ACC112 (cell line): ENCODE data around the gene ZNF407.

ENCODE experiments used
- H2AFZ ChIP-seq: fragments of 200-600 bp; sonication (generic); one replicate; pipeline ENCODE4 v1.6.0; 2017; ENCODE audit warnings: antibody characterized with exemption, low read length; ENCODE audit not compliant: unreplicated experiment
- H3K27ac ChIP-seq: fragments of 200-600 bp; sonication (generic); 2 replicates; pipeline ENCODE4 v1.5.1; 2014; ENCODE audit warnings: low read depth, mild to moderate bottlenecking, antibody characterized with exemption, low read length, moderate library complexity
- H3K27me3 ChIP-seq: fragments of 200-600 bp; sonication (generic); 2 replicates; pipeline ENCODE4 v1.6.1; 2014; ENCODE audit warnings: mild to moderate bottlenecking, antibody characterized with exemption, low read length, moderate library complexity, mixed read lengths; ENCODE audit not compliant: insufficient read depth
- H3K36me3 ChIP-seq: fragments of 200-600 bp; sonication (generic); 2 replicates; pipeline ENCODE4 v1.6.1; 2016; ENCODE audit warnings: mild to moderate bottlenecking, antibody characterized with exemption, low read length, moderate library complexity, mixed read lengths; ENCODE audit not compliant: insufficient read depth
- H3K4me1 ChIP-seq: fragments of 200-600 bp; sonication (generic); one replicate; pipeline ENCODE4 v1.6.1; 2016; ENCODE audit warnings: low read length, mixed read lengths; ENCODE audit not compliant: insufficient read depth, unreplicated experiment, control insufficient read depth
- H3K4me3 ChIP-seq: fragments of 200-600 bp; sonication (generic); 2 replicates; pipeline ENCODE4 v1.5.1; 2014; ENCODE audit warnings: mild to moderate bottlenecking, low read depth, low read length
- H3K79me2 ChIP-seq: fragments of 200-600 bp; sonication (generic); one replicate; pipeline ENCODE4 v1.6.0; 2016; ENCODE audit warnings: low read length; ENCODE audit not compliant: control insufficient read depth, unreplicated experiment, insufficient read depth

Gene ZNF407

GRCh38 chr18:75060185-75060584 is 462.5 kb downstream of the ZNF407 start:
- Histone ChIP-seq H3K27ac (no peak overlapping the region), H3K79me2 (no peaks in the 10 kb centered on the region), H3K4me3 (no peak overlapping the region), H3K27me3 (no peaks in the 10 kb centered on the region), H3K36me3 (no peaks in the 10 kb centered on the region), H3K4me1 (no peaks in the 10 kb centered on the region), H2AFZ (no peak overlapping the region)

DNA sequence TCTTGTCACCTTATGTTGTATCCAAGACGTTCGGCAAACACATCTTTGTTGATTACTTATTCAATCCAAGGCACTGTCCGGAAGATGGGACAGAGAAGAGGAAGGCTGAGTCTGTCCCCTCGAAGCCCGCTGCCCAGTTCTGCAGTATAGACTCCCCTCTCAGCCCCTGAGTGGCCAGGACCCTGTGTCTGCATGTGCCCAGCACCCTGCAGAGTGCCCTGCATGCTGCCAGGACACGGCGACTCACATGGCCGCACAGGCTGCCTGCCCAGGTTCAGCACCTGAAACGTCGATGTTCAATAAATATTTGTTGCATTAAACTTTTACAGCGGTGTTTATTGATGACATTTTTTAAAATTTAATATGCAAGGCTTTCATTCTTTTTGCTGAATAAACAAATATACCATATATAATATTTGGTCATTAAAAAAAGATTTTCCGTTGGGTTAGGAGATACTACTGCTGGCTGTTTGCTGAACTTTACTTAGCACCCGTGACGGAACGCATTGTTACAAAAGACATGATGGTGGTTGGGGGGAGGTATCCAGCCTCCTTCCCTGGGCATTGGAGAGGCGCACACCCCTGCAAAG is 464.7 kb downstream of the ZNF407 start:
- Histone ChIP-seq H3K4me1 (no peaks in the 10 kb centered on the region), H3K36me3 (no peaks in the 10 kb centered on the region), H3K4me3 (no peak overlapping the region), H3K79me2 (no peaks in the 10 kb centered on the region), H3K27ac (no peak overlapping the region), H2AFZ (no peak overlapping the region), H3K27me3 (no peaks in the 10 kb centered on the region)

DNA sequence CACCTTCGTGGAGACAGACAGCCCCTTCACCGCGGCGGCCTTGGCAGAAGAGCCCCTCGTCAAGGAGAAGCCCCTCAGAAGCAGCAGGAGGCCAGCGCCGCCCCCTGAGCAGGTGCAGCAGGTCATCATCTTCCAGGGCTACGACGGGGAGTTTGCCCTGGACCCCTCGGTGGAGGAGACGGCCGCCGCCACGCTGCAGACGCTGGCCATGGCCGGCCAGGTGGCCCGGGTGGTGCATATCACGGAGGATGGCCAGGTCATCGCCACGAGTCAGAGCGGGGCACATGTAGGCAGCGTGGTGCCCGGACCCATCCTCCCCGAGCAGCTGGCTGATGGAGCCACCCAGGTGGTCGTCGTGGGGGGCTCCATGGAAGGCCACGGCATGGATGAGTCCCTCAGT is 465.5 kb downstream of the ZNF407 start:
- Histone ChIP-seq H3K4me3 (no peak overlapping the region), H3K4me1 (no peaks in the 10 kb centered on the region), H3K79me2 (no peaks in the 10 kb centered on the region), H3K36me3 (no peaks in the 10 kb centered on the region), H3K27me3 (no peaks in the 10 kb centered on the region), H2AFZ (no peak overlapping the region), H3K27ac (no peak overlapping the region)

GRCh38 chr18:75063615-75064512 is 466.2 kb downstream of the ZNF407 start:
- Histone ChIP-seq H3K4me3 (no peak overlapping the region), H3K36me3 (no peaks in the 10 kb centered on the region), H3K4me1 (no peaks in the 10 kb centered on the region), H3K79me2 (no peaks in the 10 kb centered on the region), H3K27me3 (no peaks in the 10 kb centered on the region), H3K27ac (no peak overlapping the region), H2AFZ (no peak overlapping the region)

GRCh38 chr18:75064513-75064905 is 466.8 kb downstream of the ZNF407 start:
- no peaks in the 10 kb centered on the region for H3K36me3 ChIP-seq
- H3K27ac ChIP-seq, result no peak overlapping the region
- no peaks in the 10 kb centered on the region for H3K27me3 ChIP-seq
- H2AFZ ChIP-seq, result no peak overlapping the region
- H3K4me3 ChIP-seq, result no peak overlapping the region
- H3K79me2 ChIP-seq, result no peaks in the 10 kb centered on the region
- no peaks in the 10 kb centered on the region for H3K4me1 ChIP-seq

DNA sequence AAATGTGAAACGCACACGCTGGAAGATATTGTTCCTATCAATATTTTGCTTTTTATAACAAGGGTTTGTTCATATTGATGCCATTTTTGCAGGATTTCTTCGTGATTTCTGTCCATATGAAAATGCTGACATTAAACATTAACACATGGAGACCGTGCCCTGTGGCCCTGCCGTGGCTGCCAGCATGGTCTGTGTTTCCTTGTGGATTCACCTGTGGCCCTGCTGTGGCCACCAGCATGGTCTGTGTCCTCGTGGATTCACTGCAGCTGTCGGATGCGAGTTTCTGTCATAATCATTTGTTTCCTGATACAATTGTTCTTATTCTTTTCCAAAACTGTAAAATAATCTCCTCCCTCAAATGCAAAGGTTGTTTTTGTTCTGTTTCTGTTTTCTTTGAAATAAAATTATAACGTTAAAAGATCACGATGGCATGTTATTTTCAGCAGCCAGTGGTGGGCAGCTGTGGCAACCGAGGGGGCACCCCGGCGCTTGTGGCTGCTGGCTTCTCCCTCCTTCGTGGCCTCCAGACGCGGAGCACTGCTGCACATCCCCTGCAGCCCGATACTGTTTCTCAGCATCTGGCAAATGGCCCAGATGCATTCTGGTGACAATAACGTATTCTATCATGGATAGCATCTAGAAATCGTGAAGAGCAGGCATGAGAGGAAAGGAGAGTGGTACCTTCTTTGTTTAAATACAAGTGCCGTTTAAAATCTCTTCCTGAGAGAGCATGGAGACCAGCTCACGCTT is 467.8 kb downstream of the ZNF407 start:
- Histone ChIP-seq H3K27ac (no peak overlapping the region), H3K4me1 (peaks cover 5% of the 10 kb centered on the region), H3K4me3 (no peak overlapping the region), H3K27me3 (no peaks in the 10 kb centered on the region), H3K79me2 (no peaks in the 10 kb centered on the region), H3K36me3 (no peaks in the 10 kb centered on the region), H2AFZ (no peak overlapping the region)

GRCh38 chr18:75066021-75066880 is 468.6 kb downstream of the ZNF407 start:
- H3K27ac ChIP-seq, result no peak overlapping the region
- H3K27me3 ChIP-seq, result no peaks in the 10 kb centered on the region
- H3K4me3 ChIP-seq, result no peak overlapping the region
- no peaks in the 10 kb centered on the region for H3K79me2 ChIP-seq
- H2AFZ ChIP-seq, result no peak overlapping the region
- peaks cover 12% of the 10 kb centered on the region for H3K4me1 ChIP-seq
- H3K36me3 ChIP-seq, result no peaks in the 10 kb centered on the region

DNA sequence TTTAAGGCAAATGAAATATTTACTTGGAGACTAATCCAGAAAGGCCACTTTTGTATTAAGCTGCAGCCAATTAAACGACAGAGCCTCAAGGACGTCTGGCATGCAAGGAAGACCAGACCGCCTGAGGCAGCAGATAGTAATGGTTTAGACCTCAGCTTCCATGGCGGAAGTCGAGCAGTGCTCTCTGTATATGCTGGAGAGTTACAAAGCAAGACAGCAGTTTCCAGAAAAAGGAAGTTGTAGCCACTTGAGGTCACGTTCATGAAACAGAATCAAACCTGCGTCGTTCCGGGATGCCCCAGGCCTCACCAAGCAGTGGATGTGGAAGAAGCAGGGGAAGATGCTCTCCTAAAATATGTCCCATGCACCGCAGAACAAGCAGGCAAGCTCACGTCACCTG is 469.3 kb downstream of the ZNF407 start:
- Histone ChIP-seq H3K27me3 (no peaks in the 10 kb centered on the region), H3K79me2 (no peaks in the 10 kb centered on the region), H3K27ac (no peak overlapping the region), H2AFZ (no peak overlapping the region), H3K36me3 (no peaks in the 10 kb centered on the region), H3K4me3 (no peak overlapping the region), H3K4me1 (peaks cover 14% of the 10 kb centered on the region)

DNA sequence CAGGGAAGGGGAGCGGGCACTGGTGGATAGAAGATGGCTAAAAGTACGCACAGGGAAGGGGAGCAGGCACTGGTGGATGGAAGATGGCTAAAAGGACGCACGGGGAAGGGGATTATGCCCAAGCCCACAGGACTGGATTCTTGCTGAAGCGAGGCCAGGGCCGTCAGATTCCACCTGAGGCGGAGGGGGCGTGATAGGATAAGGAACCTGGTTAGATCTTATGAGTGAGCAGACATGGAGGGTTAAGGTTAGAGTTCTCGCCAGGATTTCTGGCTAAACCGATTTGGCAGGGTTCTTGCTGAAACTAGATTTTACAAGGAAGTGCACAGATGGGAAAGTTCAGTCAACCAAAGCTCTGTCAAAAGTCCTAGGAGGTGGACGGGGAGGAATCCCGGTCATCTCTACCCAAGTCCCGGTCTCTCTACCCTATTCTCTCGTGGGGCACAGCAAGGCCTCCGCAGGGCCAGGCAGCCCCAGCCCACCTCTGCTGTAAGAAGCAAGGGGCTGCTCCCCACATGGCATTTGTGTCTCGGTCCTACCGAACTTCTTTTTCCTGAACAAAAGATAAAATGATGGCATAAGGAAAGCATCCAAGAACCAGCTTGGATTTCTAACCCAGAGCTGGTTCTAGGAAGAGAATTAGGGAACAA is 470.5 kb downstream of the ZNF407 start:
- Histone ChIP-seq H3K4me3 (no peak overlapping the region), H2AFZ (no peak overlapping the region), H3K27me3 (no peaks in the 10 kb centered on the region), H3K79me2 (no peaks in the 10 kb centered on the region), H3K4me1 (peaks cover 14% of the 10 kb centered on the region), H3K27ac (no peak overlapping the region), H3K36me3 (no peaks in the 10 kb centered on the region)
